Brain microvascular endothelial cell (primary cell): ENCODE data around the gene DOCK2.

Experiments used
- DNase-seq: peaks from one replicate; pipeline ENCODE4 v3.0.0-alpha.2; 2020
- H3K27ac ChIP-seq: fragments of 250-450 bp; sonication (Bioruptor Pico); 2 replicates; pipeline ENCODE4 v1.5.1; 2020; ENCODE audit warnings: mild to moderate bottlenecking, moderate library complexity
- H3K27me3 ChIP-seq: fragments of 250-450 bp; sonication (Bioruptor Pico); replicated peaks from 2 replicates; pipeline ENCODE4 v1.5.1; 2020; ENCODE audit warnings: mild to moderate bottlenecking
- H3K36me3 ChIP-seq: fragments of 250-450 bp; sonication (Bioruptor Pico); replicated peaks from 2 replicates; pipeline ENCODE4 v1.5.1; 2020; ENCODE audit warnings: mild to moderate bottlenecking
- H3K4me3 ChIP-seq: 2 replicates; pipeline ENCODE4 v1.5.1; 2011; ENCODE audit warnings: low read depth, mild to moderate bottlenecking, control low read depth, low read length, moderate library complexity
- CTCF ChIP-seq: IDR thresholded peaks from 2 replicates; pipeline ENCODE4 v1.5.1; 2011; ENCODE audit warnings: low read depth, mild to moderate bottlenecking, moderate library complexity, low read length, control low read depth, inconsistent platforms; ENCODE audit errors: missing control alignments
- in situ Hi-C: cut with HindIII; loops from 2 replicates; pipeline ENCODE4 v1.10.0; 2017; ENCODE audit warnings: low sequenced_read_pairs, low pct_ligation_motif_present

Gene DOCK2

GRCh38 chr5:169856571-169856970, 219.5 kb downstream of the DOCK2 start:
- in situ Hi-C loops: no loop called here
- peak; percentile 89 for DNase-seq
- Histone ChIP-seq H3K4me3 (no peak overlapping the region), H3K27me3 (no peaks in the 10 kb centered on the region), H3K36me3 (no peaks in the 10 kb centered on the region), H3K27ac (peak overlapping the region; percentile 1)
- TF ChIP-seq CTCF: no peak

GRCh38 chr5:169860585-169860984, 223.5 kb downstream of the DOCK2 start:
- no peak for TF ChIP-seq CTCF
- in situ Hi-C loops: no loop called here
- DNase-seq: no peak
- no peak overlapping the region for H3K4me3 ChIP-seq
- no peak overlapping the region for H3K27ac ChIP-seq
- no peaks in the 10 kb centered on the region for H3K36me3 ChIP-seq
- H3K27me3 ChIP-seq: no peaks in the 10 kb centered on the region

- in situ Hi-C loops: no loop called here
Measured at GRCh38 chr5:169861433-169861832, 224.4 kb downstream of the DOCK2 start.

GRCh38 chr5:169861934-169862333, 224.9 kb downstream of the DOCK2 start:
- no peak for TF ChIP-seq CTCF
- Histone ChIP-seq H3K4me3 (no peak overlapping the region), H3K27me3 (no peaks in the 10 kb centered on the region), H3K27ac (peak overlapping the region; percentile 39), H3K36me3 (no peaks in the 10 kb centered on the region)
- peak; percentile 81 for DNase-seq
- in situ Hi-C loops: no loop called here

More at GRCh38 chr5:169861433-169861832, 224.4 kb downstream of the DOCK2 start:
- DNase-seq: no peak
- H3K36me3 ChIP-seq: no peaks in the 10 kb centered on the region
- H3K27ac ChIP-seq: no peak overlapping the region
- TF ChIP-seq CTCF: no peak
- H3K4me3 ChIP-seq: no peak overlapping the region
- H3K27me3 ChIP-seq: no peaks in the 10 kb centered on the region

- Histone ChIP-seq H3K27me3 (no peaks in the 10 kb centered on the region), H3K4me3 (no peak overlapping the region), H3K27ac (peak overlapping the region; percentile 39), H3K36me3 (no peaks in the 10 kb centered on the region)
- in situ Hi-C loops: no loop called here
- DNase-seq: no peak
- no peak for TF ChIP-seq CTCF
Measured at GRCh38 chr5:169862391-169862811, 225.3 kb downstream of the DOCK2 start.

- in situ Hi-C loops: no loop called here
- H3K4me3 ChIP-seq: no peak overlapping the region
- DNase-seq: no peak
- no peak overlapping the region for H3K27ac ChIP-seq
- TF ChIP-seq CTCF: no peak
- H3K27me3 ChIP-seq: no peaks in the 10 kb centered on the region
- H3K36me3 ChIP-seq: no peaks in the 10 kb centered on the region
Measured at GRCh38 chr5:169864483-169864882, 227.4 kb downstream of the DOCK2 start.
